Limb (tissue), 2 donors: ENCODE results near the gene ZC3H10.
"Not testable (repeated sequence)": the region's sequence is repeated elsewhere in the genome, so short reads cannot be mapped to it uniquely, and the experiment has no call there.

ENCODE experiments used
- DNase-seq, 2 donors: peaks; one replicate each; pipeline ENCODE4 v3.0.0-alpha.2; 2016; ENCODE audit errors: extremely low spot score in 2 of 2

Gene ZC3H10

DNA sequence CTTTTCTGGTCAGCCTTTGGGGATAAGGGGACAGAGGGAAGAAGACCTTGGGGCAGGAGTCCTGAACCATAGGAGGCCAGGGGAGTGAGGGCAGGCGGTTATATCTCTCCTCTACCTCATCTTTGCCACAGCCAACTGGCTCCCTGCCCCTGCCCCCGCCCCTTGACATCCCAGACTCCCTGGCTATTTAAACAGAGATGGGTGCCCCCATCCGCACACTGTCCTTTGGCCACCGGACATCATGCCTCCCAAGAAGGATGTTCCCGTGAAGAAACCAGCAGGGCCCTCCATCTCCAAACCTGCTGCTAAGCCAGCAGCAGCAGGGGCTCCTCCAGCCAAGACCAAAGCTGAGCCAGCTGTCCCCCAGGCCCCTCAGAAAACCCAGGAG, 35.6 kb downstream of the ZC3H10 start:
- no peak for DNase-seq

DNA sequence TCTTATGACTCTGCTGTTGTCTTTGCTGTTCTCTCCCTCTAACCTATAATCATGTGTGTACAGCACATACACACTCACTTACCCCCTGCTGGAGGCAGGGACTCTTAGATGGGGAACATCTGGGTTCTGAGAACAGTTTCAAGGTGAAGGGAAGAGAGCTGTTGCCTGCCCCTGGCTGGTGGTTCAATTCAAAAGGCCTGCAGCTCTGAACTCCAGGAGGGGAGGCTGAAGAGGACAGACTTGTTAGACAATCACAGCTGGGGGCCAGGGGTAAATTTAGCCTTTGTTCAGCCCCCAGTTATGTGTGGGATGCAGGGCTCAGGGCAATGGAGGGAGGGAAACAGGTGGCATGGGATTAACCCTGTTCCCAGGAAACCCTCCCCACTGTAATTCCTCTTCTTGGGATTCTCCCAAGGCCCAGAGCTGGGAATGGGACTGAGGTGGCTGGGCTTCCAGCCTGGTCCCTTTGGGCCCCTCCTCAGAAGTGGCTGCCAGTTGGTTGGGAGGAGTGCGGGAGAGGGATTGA, 36.2 kb downstream of the ZC3H10 start:
- DNase-seq = peak in 1 of 2 donors; percentile 50

DNA sequence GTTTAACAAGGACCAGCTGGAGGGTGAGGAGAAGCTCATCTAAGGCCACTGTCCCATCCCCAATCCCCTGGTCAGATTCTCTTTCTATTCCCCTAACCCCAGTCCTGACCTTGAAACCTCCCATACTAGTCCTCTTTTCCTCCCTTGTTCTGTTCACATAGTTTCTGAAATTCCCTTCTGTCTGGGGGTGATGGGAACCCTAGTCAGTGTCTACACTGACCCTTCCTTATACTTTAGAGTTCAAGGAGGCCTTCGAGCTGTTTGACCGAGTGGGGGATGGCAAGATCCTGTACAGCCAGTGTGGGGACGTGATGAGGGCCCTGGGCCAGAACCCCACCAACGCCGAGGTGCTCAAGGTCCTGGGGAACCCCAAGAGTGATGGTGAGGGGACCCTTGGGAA, 36.8 kb downstream of the ZC3H10 start:
- no peak for DNase-seq

DNA sequence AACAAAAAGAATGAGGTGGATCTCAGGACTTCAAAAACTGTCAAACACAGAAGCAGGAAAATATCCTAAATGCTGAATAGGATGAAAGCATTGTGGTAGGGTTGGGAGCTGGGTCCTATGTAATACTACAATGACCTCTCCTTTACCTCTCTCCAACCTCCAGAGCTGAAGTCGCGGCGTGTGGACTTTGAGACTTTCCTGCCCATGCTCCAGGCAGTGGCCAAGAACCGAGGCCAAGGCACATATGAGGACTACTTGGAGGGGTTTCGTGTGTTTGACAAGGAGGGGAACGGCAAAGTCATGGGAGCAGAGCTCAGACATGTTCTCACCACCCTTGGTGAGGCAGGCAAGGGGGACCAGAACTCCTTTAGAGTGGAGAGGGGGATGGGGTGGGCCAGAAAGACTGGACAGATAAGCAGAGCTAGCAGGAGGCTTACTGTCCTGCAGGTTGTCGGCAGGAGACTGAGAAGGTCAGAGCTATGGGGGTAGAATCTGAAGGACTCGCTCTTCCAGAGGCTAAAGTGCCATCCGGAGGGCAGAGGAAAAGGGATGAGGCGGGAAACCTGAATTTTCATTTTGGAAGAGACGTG, 37.3 kb downstream of the ZC3H10 start:
- DNase-seq = no peak

DNA sequence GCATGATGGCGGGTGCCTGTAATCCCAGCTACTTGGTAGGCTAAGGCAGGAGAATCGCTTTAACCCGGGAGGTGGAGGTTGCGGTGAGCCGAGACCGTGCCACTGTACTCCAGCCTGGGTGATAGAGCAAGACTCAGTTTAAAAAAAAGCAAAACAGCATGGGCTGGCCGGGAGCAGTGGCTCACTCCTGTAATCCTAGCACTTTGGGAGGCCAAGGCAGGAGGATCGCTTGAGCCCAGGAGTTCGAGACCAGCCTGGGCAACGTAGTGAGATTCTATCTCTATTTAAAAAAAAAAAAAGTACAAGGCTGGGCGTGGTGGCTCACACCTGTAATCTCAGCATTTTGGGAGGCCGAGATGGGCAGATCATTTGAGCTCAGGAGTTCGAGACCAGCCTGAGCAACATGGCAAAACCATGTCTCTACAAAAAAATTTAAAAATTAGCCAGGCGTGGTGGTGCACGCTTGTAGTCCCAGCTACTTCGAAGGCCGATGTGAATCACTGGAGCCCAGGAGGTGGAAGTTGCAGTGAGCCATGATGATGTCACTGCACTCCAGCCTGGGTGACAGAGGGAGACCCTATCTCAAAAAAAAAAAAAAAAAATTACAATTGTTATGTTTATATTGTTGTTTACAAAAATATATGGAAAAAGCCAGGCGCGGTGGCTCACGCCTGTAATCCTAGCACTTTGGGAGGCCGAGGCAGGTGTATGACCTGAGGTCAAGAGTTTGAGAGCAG, 38.6 kb downstream of the ZC3H10 start:
- DNase-seq = not testable (repeated sequence)

DNA sequence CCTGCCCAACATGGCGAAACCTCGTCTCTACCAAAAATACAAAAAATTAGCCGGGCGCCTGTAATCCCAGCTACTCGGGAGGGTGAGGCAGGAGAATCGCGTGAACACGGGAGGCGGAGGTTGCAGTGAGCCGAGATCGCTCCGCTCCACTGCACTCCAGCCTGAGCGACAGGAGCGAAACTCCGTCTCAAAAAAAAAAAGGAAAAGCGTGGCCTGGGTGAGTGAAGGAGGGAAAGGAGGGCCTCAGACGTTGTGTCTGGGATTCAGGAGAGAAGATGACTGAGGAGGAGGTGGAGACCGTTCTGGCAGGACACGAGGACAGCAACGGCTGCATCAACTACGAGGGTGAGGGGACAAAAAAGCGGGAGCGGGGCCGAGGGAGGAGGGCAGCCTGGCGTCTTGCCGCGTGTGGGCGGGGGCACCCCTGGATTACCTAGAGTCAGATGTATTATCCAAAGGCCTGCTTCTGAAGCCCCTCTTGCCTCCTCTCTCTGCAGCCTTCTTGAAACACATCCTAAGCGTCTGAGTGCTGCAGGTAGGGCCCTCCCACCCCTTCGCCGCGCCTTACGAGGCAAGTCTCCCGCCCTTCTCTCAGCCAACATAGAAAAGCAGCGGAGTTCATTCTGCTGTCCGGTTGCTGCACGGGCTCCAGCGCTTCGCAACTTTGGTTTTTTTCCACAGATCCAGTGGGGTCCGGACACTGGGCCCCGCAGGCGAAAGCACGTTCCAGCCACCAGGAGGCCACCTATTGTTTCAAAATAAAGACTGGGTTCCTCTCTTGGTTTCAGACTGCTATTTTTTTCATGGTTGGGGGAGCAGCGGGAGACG, 39.3 kb downstream of the ZC3H10 start:
- peak; percentile 88 to 93 for DNase-seq

DNA sequence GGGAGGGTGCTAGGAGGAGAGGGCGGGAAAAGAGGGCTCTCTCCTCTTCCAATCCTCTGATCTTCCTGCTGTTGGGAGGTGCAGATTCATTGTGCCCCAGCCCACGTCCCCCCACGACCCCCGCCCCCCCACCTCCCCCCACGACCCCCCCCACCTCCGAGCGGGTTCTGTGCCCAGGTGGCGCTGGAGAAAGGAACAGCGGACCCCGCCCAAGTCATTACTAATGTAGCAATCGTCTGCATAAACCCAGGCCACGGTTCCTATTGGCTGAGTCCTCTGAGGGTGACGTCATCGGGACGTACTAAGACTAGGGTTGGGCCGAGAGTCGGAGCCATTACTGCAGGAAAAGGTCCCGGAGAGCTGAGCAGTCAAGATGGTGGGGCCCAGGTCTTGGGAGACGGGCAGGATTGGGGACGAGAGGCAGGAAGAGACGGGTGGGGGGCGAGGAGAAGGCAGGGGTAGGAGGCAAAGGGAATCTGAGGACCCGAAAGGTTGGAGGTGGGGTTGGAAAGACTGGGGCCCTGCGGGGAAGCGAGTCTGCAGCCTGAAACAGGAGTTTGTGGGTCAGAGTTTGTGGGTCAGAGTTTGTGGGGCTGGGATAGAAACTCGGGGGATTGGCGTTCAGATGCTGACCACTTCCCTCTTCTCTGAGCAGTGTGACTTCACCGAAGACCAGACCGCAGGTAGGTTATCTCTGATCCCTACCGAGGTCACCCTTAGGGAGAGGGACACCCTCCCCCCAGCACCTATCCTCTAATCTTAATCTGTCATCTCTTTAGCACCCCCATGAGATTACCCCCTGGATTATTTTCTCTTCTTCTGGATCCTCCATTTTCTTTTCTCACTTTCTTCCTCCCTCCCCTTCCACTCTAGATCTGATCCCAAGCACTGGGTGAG, 40.2 kb downstream of the ZC3H10 start, which contains the start of gene MYL6:
MYL6 (plus strand) TSS at position 331 of the 897 bp plus-strand sequence; CDS start at position 374, 43 bp downstream.
- peak; percentile 93 to 98 for DNase-seq

DNA sequence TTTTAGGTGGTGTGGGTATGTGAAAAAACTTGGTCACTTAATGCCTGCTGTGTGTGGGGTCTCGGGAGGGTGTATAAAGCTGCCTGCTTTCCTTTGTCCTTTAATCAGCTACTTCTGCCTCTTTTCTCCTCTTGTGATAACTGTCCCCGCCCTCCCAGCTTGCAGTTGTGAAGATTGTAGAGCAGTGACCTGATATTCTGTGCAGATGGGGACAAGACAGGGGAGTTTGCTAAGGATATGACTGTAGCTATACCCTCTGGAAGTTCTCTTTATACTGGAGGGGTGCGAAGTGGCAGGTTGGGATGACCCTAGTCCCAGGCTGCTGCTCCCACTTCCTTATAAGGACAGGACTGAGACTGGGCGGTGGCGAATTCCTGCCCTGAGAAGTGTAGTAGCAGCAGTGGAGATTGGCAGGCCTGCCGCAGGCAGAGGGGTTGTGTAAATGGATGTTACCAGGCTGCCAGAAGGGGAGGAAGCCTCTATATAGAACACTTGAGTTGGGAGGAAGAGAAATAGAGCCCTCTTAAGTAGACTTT, 40.9 kb downstream of the ZC3H10 start:
- DNase-seq = peak; percentile 65 to 74

DNA sequence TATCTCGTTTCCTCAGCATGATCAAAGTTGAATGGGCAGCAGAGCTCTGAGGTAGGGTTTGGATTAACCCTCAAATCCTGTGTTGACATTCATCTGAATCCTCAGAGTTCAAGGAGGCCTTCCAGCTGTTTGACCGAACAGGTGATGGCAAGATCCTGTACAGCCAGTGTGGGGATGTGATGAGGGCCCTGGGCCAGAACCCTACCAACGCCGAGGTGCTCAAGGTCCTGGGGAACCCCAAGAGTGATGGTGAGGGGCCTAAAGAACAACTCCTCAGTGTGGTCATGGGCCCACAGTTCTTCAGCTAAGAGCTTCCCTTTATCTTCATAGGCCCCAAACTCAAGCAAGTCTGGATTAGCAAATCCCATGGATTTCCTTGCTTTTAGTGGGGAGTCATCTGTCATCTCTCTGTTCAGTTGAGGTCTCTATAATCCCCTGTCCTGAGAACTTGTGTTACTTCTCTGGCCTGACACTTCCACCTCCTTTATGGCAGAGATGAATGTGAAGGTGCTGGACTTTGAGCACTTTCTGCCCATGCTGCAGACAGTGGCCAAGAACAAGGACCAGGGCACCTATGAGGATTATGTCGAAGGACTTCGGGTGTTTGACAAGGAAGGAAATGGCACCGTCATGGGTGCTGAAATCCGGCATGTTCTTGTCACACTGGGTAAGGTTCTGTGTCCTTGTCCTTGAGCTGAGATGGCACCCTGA, 41.6 kb downstream of the ZC3H10 start:
- DNase-seq = no peak

DNA sequence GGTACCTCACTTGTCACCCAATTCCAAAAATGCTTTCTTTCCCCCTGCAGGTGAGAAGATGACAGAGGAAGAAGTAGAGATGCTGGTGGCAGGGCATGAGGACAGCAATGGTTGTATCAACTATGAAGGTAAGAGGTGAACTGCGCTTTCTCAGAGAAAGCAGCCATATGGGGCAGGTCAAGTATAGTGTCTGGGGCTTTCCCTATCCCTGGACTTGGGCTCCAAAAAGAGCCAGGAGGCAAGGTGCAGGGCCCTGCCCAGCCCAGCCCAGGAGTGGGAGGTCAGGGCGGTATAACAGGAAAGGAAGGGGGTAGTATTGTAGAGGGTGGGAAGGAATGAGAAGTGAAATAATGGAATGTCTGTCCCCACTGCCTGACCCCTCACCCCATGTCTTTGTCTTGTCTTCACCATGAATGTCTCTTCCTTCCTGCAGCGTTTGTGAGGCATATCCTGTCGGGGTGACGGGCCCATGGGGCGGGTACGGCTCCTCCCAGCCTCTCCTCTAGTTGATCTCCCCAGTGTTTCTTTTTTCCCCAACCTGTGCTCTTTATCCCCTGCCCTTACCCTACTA, 42.2 kb downstream of the ZC3H10 start:
- DNase-seq = no peak

DNA sequence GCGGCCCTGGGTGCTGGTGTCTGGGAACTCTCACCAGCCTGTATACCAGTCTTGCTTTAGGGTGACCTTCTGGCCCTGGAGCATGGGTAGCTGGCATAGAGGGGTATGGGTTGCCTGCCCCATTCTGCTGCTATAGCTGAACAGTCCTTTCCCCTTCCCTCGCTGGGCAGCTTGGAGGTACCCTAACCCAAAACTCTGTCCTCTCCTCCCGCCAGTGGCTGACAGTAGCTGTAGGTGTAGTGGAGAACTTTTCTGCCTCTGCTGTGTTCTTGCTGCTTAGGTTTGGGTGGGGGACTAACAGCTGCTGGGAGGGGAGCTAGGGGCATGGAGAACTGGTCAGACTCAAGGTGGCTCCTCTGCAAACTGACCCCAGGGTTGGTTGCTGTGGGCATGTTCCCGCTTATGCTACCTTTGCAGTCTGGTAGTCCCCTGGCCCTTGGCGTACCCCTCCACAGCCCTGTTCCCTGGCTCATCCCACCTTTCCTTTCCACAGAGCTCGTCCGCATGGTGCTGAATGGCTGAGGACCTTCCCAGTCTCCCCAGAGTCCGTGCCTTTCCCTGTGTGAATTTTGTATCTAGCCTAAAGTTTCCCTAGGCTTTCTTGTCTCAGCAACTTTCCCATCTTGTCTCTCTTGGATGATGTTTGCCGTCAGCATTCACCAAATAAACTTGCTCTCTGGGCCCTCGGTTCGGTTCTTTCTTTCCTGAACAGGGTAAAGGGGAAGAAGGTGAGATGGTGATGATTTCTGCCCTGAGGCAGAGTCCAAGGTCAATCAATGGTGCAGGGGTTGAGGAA, 43.0 kb downstream of the ZC3H10 start:
- no peak for DNase-seq

DNA sequence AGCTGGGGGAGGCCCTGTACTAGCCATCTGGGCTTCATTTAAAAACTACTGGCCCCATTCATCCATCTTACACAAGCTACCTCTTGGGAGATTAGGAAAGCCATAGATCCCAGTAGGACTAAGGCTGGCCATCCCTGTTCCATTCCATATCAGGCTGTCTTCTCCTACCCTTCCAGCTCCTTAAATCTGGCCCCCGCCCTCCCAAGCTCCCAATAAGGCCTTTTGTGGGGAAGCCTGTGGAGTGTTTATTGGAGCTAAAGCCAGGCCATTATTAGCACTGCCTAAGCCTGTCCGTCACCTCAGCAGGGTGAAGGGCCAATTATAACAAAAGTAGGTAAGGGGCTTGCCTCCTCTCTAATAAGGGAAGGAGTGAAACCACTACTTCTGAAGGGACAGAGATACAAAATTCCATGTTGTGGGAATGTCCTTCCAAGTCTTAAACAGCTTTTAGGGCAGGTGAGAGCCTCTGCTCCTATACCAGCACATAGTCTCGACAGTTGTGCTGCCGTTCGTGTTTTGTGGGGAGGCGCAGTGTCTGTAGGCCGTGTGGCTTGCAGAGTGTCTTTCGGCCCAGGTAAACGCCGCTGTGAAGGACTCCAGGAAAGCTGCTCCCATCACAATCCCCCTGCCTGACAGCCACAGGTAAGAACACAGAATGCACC, 43.8 kb downstream of the ZC3H10 start:
- no peak for DNase-seq

DNA sequence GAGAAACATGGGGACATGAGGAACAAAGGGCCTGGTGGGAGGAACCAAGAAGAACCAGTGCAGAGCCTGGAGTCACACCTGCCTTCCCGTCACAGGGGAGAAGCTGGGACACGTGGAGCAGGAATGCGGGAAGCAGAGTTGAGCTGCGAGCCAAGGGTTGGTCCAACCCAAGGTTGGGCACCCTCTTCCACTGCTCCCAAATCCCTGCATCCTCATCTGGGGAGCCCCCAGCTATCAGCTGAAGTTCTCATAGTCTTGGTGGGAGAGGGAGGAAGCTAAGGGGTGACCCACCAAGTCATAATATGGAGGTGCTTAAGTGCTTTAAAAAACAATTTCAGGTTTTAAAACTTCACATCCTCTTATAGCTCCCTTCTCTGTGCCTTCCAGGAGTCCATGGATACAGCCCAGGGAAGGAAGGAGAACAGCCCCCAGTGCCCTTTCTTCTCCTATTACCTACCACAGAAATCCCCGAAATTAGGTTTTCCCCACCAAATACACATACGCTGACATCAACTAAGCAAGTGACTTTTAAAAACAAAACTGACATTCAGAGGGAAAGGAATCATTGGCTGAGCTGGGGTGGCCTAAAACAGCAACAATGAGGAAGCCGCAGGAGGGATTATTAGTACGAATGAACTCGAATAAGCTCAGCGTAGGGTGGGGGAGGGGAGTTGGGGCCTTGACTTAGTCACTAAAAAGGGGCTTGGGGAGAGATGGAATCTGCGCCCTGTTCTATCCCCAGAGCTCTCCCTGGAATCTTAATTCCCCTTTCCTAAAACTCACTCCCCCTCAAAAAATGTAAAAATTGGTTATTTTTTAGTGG, 44.6 kb downstream of the ZC3H10 start:
- no peak for DNase-seq

DNA sequence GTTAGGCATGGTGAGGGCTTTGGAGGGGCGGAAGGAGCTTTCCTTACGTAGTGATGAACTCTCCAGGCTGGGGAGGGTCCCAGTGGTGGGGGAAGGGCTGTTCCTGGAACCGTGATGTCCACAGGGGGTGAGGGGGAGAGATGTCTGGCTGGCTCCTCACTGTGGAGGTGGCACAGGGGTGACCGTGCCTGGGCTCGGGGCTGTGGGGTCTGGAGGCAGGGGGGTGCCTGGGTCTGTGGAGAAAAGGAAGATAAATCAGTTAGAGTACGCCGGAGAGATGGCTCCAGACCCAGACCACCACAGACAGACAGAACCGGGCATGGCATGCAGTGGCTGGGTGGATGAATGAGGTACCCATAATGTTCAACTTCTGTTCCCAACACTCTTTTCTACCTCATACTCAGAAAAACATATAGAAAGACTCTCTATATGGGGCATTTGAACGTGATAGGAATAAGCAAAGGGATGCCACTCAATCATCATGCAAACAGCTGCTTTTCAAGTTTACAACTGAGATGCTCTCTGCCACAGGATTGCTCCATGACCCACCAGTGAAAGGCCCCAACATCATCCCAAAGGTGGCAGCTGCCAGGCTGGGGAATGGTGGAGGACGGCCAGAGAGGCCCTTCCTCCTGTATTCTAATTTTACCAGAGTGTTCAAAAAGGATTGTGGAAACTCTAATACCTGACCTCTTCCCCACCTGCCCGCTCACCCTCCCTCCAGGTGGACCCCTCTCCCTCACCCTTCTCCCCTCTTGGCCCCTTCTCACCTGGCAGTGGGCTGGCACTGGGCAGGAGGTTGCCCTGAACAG, 45.7 kb downstream of the ZC3H10 start:
- DNase-seq = no peak

DNA sequence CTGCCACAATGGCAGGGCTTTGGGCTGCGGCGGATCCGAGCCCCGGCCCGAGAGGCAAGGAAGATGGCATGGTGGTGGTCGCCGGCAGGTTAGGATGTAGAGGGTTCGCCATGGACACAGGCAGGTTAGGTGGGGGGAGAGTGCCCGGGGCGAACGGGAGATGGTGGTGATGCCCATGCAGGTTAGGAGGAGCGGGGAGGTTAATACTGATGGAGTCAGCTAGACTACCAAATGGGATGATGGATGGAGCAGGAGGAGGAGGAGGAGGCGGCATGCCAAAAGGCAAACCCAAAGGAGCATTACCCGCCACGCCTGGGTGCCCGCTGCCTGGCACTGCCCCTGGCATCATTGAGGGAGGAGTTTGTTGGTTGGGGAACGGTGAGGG, 46.3 kb downstream of the ZC3H10 start:
- no peak for DNase-seq

DNA sequence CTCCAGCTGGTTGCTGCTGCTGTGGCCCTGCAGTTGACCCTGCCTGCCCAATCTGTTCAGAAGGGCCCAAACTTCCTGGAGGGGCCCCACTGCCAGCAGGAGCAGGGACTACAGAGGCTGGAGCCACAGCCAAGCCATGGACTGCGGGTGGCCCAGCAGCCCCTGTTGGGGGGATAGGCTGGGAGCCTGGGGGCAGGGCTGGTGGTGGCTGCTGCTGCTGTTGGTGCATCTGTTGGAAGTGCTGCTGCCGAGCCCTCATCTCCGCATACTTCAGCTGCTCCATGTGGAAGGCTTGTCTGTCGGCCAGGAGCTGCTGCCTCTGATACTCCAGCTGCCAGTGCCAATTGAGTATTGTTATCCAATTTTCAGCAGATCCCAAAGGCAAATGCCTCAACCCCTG, 47.3 kb downstream of the ZC3H10 start:
- DNase-seq = no peak
